ENCODE results near the gene ARID5A. TPM values are rescaled to one million over a fixed set of nuclear protein-coding genes. Genes with fewer than 3 reads are reported as not detected.

Gene ARID5A
- total RNA-seq, 4 donors from 2014 or later = 9.8 to 113 (median 18.1) TPM

DNA sequence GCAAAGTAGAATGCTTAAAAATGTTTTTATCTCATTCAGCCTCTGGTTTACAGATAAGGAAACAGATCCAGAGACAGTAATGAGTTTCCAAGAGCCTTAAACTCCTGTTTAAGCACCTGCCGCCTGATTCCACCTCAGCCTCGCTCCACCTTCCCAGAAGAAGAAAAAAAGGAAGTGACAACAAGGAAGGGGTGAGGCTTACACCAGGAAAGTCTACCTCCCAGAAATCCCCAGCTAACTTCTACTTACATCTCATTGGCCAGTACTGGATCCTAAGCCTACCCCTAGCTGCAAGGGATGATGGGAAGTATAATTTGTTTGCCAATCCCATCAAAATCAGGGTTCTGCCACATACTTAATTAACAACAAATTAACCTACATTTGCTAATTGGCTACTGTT is 15.3 kb upstream of the ARID5A start:
- no peak for TF ChIP-seq POLR2A (IDR thresholded peaks at IDR 0.05)
- TF ChIP-seq CTCF (IDR thresholded peaks at IDR 0.05) = no peak
- intact Hi-C loops (cut with DNase I; ENCODE audit: low total_unique reads) = no loop called here
- in situ Hi-C loops (cut with MboI; ENCODE audit: low pct_ligation_motif_present in 1 of 4, low pct_unique_long_range_greater_than_20kb in 1 of 4, low sequenced_read_pairs in 3 of 4) = loop anchor here in 1 of 4 donors (25.0 kb wide), 2 partner anchors 209 to 509 kb away; partner anchors contain the start of gene SNRNP200
- peaks cover 0 to 7% (median 0%) of the 10 kb centered on the region in 4 donors for H3K4me1 ChIP-seq
- WGBS, 2 donors (ENCODE audit: low coverage in 1 of 2) = 50 to 56% methylated on average over 2 of the region's 2 CpGs
- no peak for DNase-seq
- H3K36me3 ChIP-seq = no peaks in the 10 kb centered on the region
- H3K4me3 ChIP-seq = no peak overlapping the region
- peaks cover 0 to 5% of the 10 kb centered on the region in 2 donors for H3K9me3 ChIP-seq
- no peaks in the 10 kb centered on the region for H3K27me3 ChIP-seq
- no peak overlapping the region for H3K27ac ChIP-seq

GRCh38 chr2:96522304-96523203 is 14.0 kb upstream of the ARID5A start:
- Histone ChIP-seq H3K27ac (no peak overlapping the region), H3K4me3 (no peak overlapping the region), H3K36me3 (no peaks in the 10 kb centered on the region), H3K9me3 (no peaks in the 10 kb centered on the region), H3K4me1 (peaks cover 0 to 16% (median 3%) of the 10 kb centered on the region in 4 donors), H3K27me3 (no peaks in the 10 kb centered on the region)
- intact Hi-C loops (cut with DNase I; ENCODE audit: low total_unique reads) (no loop called here), in situ Hi-C loops (cut with MboI; ENCODE audit: low pct_ligation_motif_present in 1 of 4, low pct_unique_long_range_greater_than_20kb in 1 of 4, low sequenced_read_pairs in 3 of 4) (loop anchor here in 1 of 4 donors (25.0 kb wide), 2 partner anchors 210 to 510 kb away; partner anchors contain the start of gene SNRNP200)
- TF ChIP-seq CTCF (IDR thresholded peaks at IDR 0.05) (no peak), EP300 (IDR thresholded peaks at IDR 0.05; ENCODE audit: low read depth) (no peak), POLR2A (IDR thresholded peaks at IDR 0.05) (no peak), POLR2AphosphoS5 (IDR thresholded peaks at IDR 0.05) (no peak)
- DNase-seq = no peak
- 77% methylated on average over 9 of the region's 9 CpGs; no CpG with 5 or more reads in 1 of the 2 donors for WGBS, 2 donors (ENCODE audit: low coverage in 1 of 2)

DNA sequence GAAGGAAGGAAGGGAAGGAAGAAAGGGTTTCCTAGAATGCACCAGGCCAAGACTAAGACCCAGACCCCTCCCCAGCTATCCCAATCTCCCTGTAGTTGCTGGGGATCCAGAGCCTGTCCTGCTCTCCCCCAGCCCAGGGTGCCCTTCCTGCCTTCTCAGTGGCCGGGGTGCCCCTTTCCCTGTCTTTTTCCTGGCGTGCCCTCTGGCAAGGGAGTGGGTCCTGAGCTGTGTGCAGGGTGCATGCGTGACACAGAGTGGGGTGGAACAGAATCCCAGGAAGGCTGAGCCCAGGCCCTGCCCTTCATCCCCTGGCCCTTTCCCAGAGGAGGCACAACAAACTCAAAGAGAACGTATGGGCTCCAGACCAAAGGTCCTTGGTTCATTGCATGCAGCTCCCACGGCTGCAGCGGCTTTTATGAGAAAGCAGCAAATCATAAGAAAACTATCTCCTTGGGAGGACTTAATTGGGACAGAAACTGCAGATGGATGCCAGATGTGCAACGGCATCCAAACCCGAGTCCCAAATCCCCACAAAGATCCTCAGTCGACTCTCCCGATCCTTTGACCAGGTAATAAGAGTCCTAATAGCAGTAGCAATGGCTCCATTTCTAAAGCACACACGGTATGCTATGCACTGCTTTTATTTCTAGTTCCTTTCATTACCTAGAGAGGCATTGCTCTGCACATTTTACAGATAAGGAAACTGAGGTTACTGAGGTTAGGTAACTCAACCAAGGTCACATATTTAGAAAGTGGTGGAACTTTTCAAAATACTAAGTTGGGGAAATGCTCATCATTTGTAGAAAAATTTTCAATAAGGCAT is 12.7 kb upstream of the ARID5A start:
- intact Hi-C loops (cut with DNase I; ENCODE audit: low total_unique reads) (no loop called here), in situ Hi-C loops (cut with MboI; ENCODE audit: low pct_ligation_motif_present in 1 of 4, low pct_unique_long_range_greater_than_20kb in 1 of 4, low sequenced_read_pairs in 3 of 4) (loop anchor here in 1 of 4 donors (25.0 kb wide), 2 partner anchors 212 to 512 kb away; partner anchors contain the start of gene SNRNP200)
- no peaks in the 10 kb centered on the region for H3K9me3 ChIP-seq
- H3K27me3 ChIP-seq = no peaks in the 10 kb centered on the region
- H3K4me1 ChIP-seq = peaks cover 0 to 29% (median 13%) of the 10 kb centered on the region in 4 donors
- H3K27ac ChIP-seq = no peak overlapping the region
- no peak for TF ChIP-seq CTCF (IDR thresholded peaks at IDR 0.05)
- no peak for DNase-seq
- WGBS, 2 donors (ENCODE audit: low coverage in 1 of 2) = 25% methylated on average over 11 of the region's 11 CpGs; no CpG with 5 or more reads in 1 of the 2 donors
- no peaks in the 10 kb centered on the region for H3K36me3 ChIP-seq
- no peak overlapping the region for H3K4me3 ChIP-seq
